ENCODE data around the gene FOXP1.

The FOXP1 gene

GRCh38 chr3:71168880-71169411 lies 414.6 kb downstream of the FOXP1 start:
- in situ Hi-C loops (cut with HindIII; ENCODE audit: low sequenced_read_pairs) = no loop called here

- in situ Hi-C loops (cut with HindIII; ENCODE audit: low sequenced_read_pairs) = no loop called here
Observed at GRCh38 chr3:71168121-71168721, 415.3 kb downstream of the FOXP1 start.

GRCh38 chr3:71166339-71167240 lies 416.9 kb downstream of the FOXP1 start:
- in situ Hi-C loops (cut with HindIII; ENCODE audit: low sequenced_read_pairs) = no loop called here

- in situ Hi-C loops (cut with HindIII; ENCODE audit: low sequenced_read_pairs) = no loop called here
Observed at GRCh38 chr3:71164881-71165280, 418.6 kb downstream of the FOXP1 start.

- in situ Hi-C loops (cut with HindIII; ENCODE audit: low sequenced_read_pairs) = no loop called here
Observed at GRCh38 chr3:71163198-71163918, 420.2 kb downstream of the FOXP1 start.

GRCh38 chr3:71162221-71162620 lies 421.3 kb downstream of the FOXP1 start:
- in situ Hi-C loops (cut with HindIII; ENCODE audit: low sequenced_read_pairs) = no loop called here

- in situ Hi-C loops (cut with HindIII; ENCODE audit: low sequenced_read_pairs) = no loop called here
Observed at GRCh38 chr3:71160785-71161546, 422.6 kb downstream of the FOXP1 start.

GRCh38 chr3:71156062-71156665 lies 427.4 kb downstream of the FOXP1 start:
- in situ Hi-C loops (cut with HindIII; ENCODE audit: low sequenced_read_pairs) = no loop called here

- in situ Hi-C loops (cut with HindIII; ENCODE audit: low sequenced_read_pairs) = no loop called here
Observed at GRCh38 chr3:71154846-71155245, 428.7 kb downstream of the FOXP1 start.

- in situ Hi-C loops (cut with HindIII; ENCODE audit: low sequenced_read_pairs) = no loop called here
Observed at GRCh38 chr3:71153713-71154112, 429.8 kb downstream of the FOXP1 start.

- in situ Hi-C loops (cut with HindIII; ENCODE audit: low sequenced_read_pairs) = no loop called here
Observed at GRCh38 chr3:71152892-71153265, 430.6 kb downstream of the FOXP1 start.

- in situ Hi-C loops (cut with HindIII; ENCODE audit: low sequenced_read_pairs) = no loop called here
Observed at GRCh38 chr3:71152039-71152891, 431.3 kb downstream of the FOXP1 start.

- in situ Hi-C loops (cut with HindIII; ENCODE audit: low sequenced_read_pairs) = no loop called here
Observed at GRCh38 chr3:71149959-71150954, 433.3 kb downstream of the FOXP1 start.

- in situ Hi-C loops (cut with HindIII; ENCODE audit: low sequenced_read_pairs) = no loop called here
Observed at GRCh38 chr3:71148455-71149060, 435.0 kb downstream of the FOXP1 start.

GRCh38 chr3:71146673-71147072 lies 436.9 kb downstream of the FOXP1 start:
- in situ Hi-C loops (cut with HindIII; ENCODE audit: low sequenced_read_pairs) = no loop called here

- in situ Hi-C loops (cut with HindIII; ENCODE audit: low sequenced_read_pairs) = no loop called here
Observed at GRCh38 chr3:71145954-71146353, 437.6 kb downstream of the FOXP1 start.

- in situ Hi-C loops (cut with HindIII; ENCODE audit: low sequenced_read_pairs) = no loop called here
Observed at GRCh38 chr3:71144525-71145253, 438.8 kb downstream of the FOXP1 start.
